ENCODE results near the gene PLEKHG3. TPM values are rescaled to one million over a fixed set of nuclear protein-coding genes. Genes with fewer than 3 reads are reported as not detected.

The PLEKHG3 gene
- total RNA-seq, 4 donors from 2014 or later = 58.1 to 273 (median 94.7) TPM

DNA sequence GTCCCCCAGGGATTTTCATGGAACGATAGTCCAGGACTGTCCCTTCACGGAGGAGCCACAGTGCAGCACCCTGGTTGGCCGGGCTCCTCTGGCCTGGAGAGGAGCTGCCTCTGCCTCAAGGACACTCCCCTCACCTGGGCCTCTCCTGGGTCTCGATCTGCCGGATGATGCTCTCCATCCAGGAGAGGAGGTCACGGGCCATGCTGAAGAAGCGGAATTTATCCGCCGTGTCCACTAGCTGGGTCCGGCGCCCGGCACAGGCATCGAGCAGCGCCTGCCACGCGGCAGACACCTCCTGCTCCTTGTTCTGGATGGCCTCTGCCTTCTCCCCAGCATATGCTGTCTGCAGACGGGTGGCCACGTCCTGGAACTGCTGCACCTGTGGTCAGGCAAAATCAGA, 66.5 kb downstream of the PLEKHG3 start:
- no peak for DNase-seq
- Histone ChIP-seq H3K9me3 (no peaks in the 10 kb centered on the region), H3K27ac (no peak overlapping the region), H3K27me3 (no peaks in the 10 kb centered on the region), H3K36me3 (no peaks in the 10 kb centered on the region), H3K4me3 (no peak overlapping the region), H3K4me1 (no peaks in the 10 kb centered on the region)
- TF ChIP-seq POLR2AphosphoS5 (IDR thresholded peaks at IDR 0.05) (no peak), EP300 (IDR thresholded peaks at IDR 0.05; ENCODE audit: low read depth) (no peak), POLR2A (IDR thresholded peaks at IDR 0.05) (no peak)
- TF ChIP-seq, protein P1, sequence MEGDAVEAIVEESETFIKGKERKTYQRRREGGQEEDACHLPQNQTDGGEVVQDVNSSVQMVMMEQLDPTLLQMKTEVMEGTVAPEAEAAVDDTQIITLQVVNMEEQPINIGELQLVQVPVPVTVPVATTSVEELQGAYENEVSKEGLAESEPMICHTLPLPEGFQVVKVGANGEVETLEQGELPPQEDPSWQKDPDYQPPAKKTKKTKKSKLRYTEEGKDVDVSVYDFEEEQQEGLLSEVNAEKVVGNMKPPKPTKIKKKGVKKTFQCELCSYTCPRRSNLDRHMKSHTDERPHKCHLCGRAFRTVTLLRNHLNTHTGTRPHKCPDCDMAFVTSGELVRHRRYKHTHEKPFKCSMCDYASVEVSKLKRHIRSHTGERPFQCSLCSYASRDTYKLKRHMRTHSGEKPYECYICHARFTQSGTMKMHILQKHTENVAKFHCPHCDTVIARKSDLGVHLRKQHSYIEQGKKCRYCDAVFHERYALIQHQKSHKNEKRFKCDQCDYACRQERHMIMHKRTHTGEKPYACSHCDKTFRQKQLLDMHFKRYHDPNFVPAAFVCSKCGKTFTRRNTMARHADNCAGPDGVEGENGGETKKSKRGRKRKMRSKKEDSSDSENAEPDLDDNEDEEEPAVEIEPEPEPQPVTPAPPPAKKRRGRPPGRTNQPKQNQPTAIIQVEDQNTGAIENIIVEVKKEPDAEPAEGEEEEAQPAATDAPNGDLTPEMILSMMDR (IDR thresholded peaks at IDR 0.05) = no peak
- in situ Hi-C loops (cut with MboI; ENCODE audit: low pct_ligation_motif_present in 1 of 4, low pct_unique_long_range_greater_than_20kb in 1 of 4, low sequenced_read_pairs in 3 of 4) = loop anchor here in 1 of 4 donors (25.0 kb wide), 1 partner anchor 233 kb away; the partner anchor contains the start of genes HSPA2 and PPP1R36
- 93% methylated on average over 18 of the region's 18 CpGs; no CpG with 5 or more reads in 1 of the 2 donors for WGBS, 2 donors (ENCODE audit: low coverage in 1 of 2)
- intact Hi-C loops (cut with DNase I; ENCODE audit: low total_unique reads) = no loop called here

DNA sequence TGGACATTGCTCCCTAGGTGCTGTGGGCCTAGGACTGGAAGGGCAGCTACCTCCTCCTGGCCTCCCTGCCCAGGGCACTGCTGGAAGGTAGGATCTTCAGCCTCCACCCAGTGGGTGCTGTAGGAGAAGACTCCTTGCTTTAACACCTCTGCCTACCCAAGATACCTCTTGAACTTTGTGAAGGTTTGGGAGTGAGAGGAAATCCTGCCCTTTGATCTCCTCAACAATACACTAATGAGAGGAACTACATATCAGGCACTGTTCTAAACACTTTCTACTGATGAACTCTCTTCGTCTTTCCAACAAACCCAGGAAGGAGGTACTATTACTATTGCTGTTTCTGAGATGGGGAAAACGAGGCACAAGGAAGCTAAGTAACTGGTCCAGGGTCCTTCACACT, 66.9 kb downstream of the PLEKHG3 start:
- TF ChIP-seq POLR2AphosphoS5 (IDR thresholded peaks at IDR 0.05) (no peak), EP300 (IDR thresholded peaks at IDR 0.05; ENCODE audit: low read depth) (no peak), POLR2A (IDR thresholded peaks at IDR 0.05) (no peak)
- TF ChIP-seq, protein P1 (IDR thresholded peaks at IDR 0.05) = no peak
- intact Hi-C loops (cut with DNase I; ENCODE audit: low total_unique reads) (no loop called here), in situ Hi-C loops (cut with MboI; ENCODE audit: low pct_ligation_motif_present in 1 of 4, low pct_unique_long_range_greater_than_20kb in 1 of 4, low sequenced_read_pairs in 3 of 4) (loop anchor here in 1 of 4 donors (25.0 kb wide), 1 partner anchor 234 kb away; the partner anchor contains the start of genes HSPA2 and PPP1R36)

DNA sequence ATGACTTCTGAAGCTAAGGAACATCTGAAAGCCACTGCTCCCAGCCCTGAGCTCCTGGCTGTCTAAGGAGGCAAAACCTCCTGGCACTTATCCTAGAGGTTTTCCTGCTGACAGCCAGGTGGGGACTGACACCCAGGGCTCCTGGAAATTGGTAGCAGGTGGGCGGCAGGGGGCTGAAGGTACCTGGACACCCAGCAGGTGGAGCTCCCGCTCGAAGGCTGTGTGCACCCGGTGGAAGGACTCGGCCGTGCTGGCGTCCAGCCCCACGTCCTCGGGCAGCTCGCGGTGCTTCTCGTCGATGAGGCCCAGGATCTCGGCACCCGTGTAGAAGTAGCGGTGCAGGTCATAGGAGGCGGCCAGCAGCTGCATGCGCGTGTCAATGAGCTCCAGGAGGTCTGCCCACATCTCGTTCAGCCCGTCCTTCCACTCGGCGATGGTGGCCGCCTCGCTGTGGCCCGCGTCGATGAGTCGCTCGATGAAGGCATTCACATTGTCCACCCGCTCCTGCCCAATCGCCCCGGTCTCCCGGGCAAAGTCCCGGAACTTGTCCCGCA, 68.2 kb downstream of the PLEKHG3 start:
- Histone ChIP-seq H3K36me3 (no peaks in the 10 kb centered on the region), H3K27ac (no peak overlapping the region), H3K4me3 (no peak overlapping the region), H3K4me1 (no peaks in the 10 kb centered on the region), H3K9me3 (no peaks in the 10 kb centered on the region), H3K27me3 (no peaks in the 10 kb centered on the region)
- no peak for TF ChIP-seq POLR2AphosphoS5 (IDR thresholded peaks at IDR 0.05)
- TF ChIP-seq, protein P1 (IDR thresholded peaks at IDR 0.05) = no peak
- no peak for TF ChIP-seq POLR2A (IDR thresholded peaks at IDR 0.05)
- no peak for TF ChIP-seq EP300 (IDR thresholded peaks at IDR 0.05; ENCODE audit: low read depth)
- 96% methylated on average over 36 of the region's 36 CpGs; no CpG with 5 or more reads in 1 of the 2 donors for WGBS, 2 donors (ENCODE audit: low coverage in 1 of 2)
- intact Hi-C loops (cut with DNase I; ENCODE audit: low total_unique reads) (no loop called here), in situ Hi-C loops (cut with MboI; ENCODE audit: low pct_ligation_motif_present in 1 of 4, low pct_unique_long_range_greater_than_20kb in 1 of 4, low sequenced_read_pairs in 3 of 4) (loop anchor here in 1 of 4 donors (25.0 kb wide), 1 partner anchor 235 kb away; the partner anchor contains the start of genes HSPA2 and PPP1R36)
- no peak for DNase-seq

More for the DNA sequence above, 66.9 kb downstream of the PLEKHG3 start:
- H3K4me3 ChIP-seq = no peak overlapping the region
- H3K27me3 ChIP-seq = no peaks in the 10 kb centered on the region
- H3K27ac ChIP-seq = no peak overlapping the region
- H3K9me3 ChIP-seq = no peaks in the 10 kb centered on the region
- no peaks in the 10 kb centered on the region for H3K36me3 ChIP-seq
- no peaks in the 10 kb centered on the region for H3K4me1 ChIP-seq
- 40 to 48% methylated on average over 2 of the region's 2 CpGs for WGBS, 2 donors (ENCODE audit: low coverage in 1 of 2)
- DNase-seq = no peak

DNA sequence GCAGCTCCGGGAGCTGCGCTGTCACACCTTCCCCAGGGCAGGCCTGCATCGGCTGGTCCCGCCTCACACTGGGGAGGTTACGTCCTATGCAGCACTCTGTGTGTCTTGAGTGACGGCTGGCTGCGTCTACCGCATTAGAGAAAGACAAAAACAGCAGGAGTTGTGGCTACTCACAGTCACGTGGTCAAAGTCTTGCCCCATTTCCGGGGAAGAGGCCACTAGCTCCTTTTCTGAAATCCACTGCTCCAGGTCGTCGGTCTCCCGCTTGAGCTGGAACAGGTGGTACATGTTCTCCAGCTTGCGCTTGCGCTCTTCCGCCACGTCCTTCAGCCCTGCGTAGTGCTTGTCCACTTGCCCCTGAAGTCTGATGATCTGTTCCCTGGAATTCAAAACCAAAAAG, 68.8 kb downstream of the PLEKHG3 start:
- TF ChIP-seq POLR2AphosphoS5 (IDR thresholded peaks at IDR 0.05) = no peak
- TF ChIP-seq POLR2A (IDR thresholded peaks at IDR 0.05) = no peak
- TF ChIP-seq, protein P1 (IDR thresholded peaks at IDR 0.05) = no peak
- no peak for TF ChIP-seq EP300 (IDR thresholded peaks at IDR 0.05; ENCODE audit: low read depth)
- intact Hi-C loops (cut with DNase I; ENCODE audit: low total_unique reads) (no loop called here), in situ Hi-C loops (cut with MboI; ENCODE audit: low pct_ligation_motif_present in 1 of 4, low pct_unique_long_range_greater_than_20kb in 1 of 4, low sequenced_read_pairs in 3 of 4) (loop anchor here in 1 of 4 donors (25.0 kb wide), 1 partner anchor 236 kb away; the partner anchor contains the start of genes HSPA2 and PPP1R36)
- Histone ChIP-seq H3K27me3 (no peaks in the 10 kb centered on the region), H3K9me3 (no peaks in the 10 kb centered on the region), H3K4me3 (no peak overlapping the region), H3K36me3 (no peaks in the 10 kb centered on the region), H3K27ac (no peak overlapping the region), H3K4me1 (no peaks in the 10 kb centered on the region)
- WGBS, 2 donors (ENCODE audit: low coverage in 1 of 2) = 80 to 88% methylated on average over 1 to 18 of the region's 18 CpGs
- DNase-seq = no peak
